GM23338 (cell line): ENCODE data around the gene TMEM174. TPM values are rescaled to one million over a fixed set of nuclear protein-coding genes. Genes with fewer than 3 reads are reported as not detected.

Experiments
- ATAC-seq: fragments of 200-7000 bp; cut with Tn5 transposase; 3 replicates; pipeline ENCODE4 v1.9.1; 2020
- DNase-seq: peaks from one replicate; pipeline ENCODE4 v3.0.0-alpha.2; 2015; ENCODE audit warnings: low spot score
- H2AFZ ChIP-seq: fragments of 200-600 bp; sonication (generic); 2 replicates; pipeline ENCODE4 v1.8.0; 2016; ENCODE audit warnings: antibody characterized with exemption, mild to moderate bottlenecking, moderate library complexity
- H3F3A ChIP-seq: fragments of 200-600 bp; sonication (generic); replicated peaks from 2 replicates; pipeline ENCODE4 v1.8.0; 2017; ENCODE audit warnings: antibody characterized with exemption, mixed run types, low read depth
- H3K27ac ChIP-seq: fragments of 200-600 bp; sonication (generic); 2 replicates; pipeline ENCODE4 v1.6.1; 2016; ENCODE audit warnings: low read depth
- H3K27me3 ChIP-seq: fragments of 200-600 bp; sonication (generic); 2 replicates; pipeline ENCODE4 v1.8.0; 2016; ENCODE audit warnings: mild to moderate bottlenecking, mixed run types, moderate library complexity; ENCODE audit not compliant: insufficient read depth
- H3K36me3 ChIP-seq: fragments of 200-600 bp; sonication (generic); 2 replicates; pipeline ENCODE4 v1.8.0; 2016; ENCODE audit warnings: mild to moderate bottlenecking; ENCODE audit not compliant: insufficient read depth
- H3K4me1 ChIP-seq: fragments of 200-600 bp; sonication (generic); 2 replicates; pipeline ENCODE4 v1.8.0; 2016; ENCODE audit warnings: mild to moderate bottlenecking, moderate library complexity; ENCODE audit not compliant: insufficient read depth
- H3K4me2 ChIP-seq: fragments of 200-600 bp; sonication (generic); 2 replicates; pipeline ENCODE4 v1.7.1; 2017; ENCODE audit warnings: mixed run types
- H3K4me3 ChIP-seq: fragments of 200-600 bp; sonication (generic); 2 replicates; pipeline ENCODE4 v1.6.1; 2016; ENCODE audit warnings: mixed run types
- H3K79me2 ChIP-seq: fragments of 200-600 bp; sonication (generic); replicated peaks from 2 replicates; pipeline ENCODE4 v1.8.0; 2017; ENCODE audit warnings: mild to moderate bottlenecking; ENCODE audit not compliant: insufficient read depth
- H3K9me2 ChIP-seq: fragments of 200-600 bp; sonication (generic); 2 replicates; pipeline ENCODE4 v1.8.0; 2017; ENCODE audit not compliant: insufficient read depth
- H4K20me1 ChIP-seq: fragments of 200-600 bp; sonication (generic); replicated peaks from 2 replicates; pipeline ENCODE4 v1.8.0; 2017; ENCODE audit warnings: mild to moderate bottlenecking; ENCODE audit not compliant: insufficient read depth
- H3K27ac Mint-ChIP-seq: 2 replicates; pipeline ENCODE4 v1.8.0; 2020; ENCODE audit warnings: inconsistent platforms, mild to moderate bottlenecking, moderate library complexity, mixed read lengths
- H3K27me3 Mint-ChIP-seq: 3 replicates; pipeline ENCODE4 v1.8.0; 2022; ENCODE audit warnings: low read depth, mild to moderate bottlenecking, moderate library complexity, mixed read lengths, inconsistent platforms; ENCODE audit not compliant: insufficient read depth, poor library complexity
- H3K36me3 Mint-ChIP-seq: 3 replicates; pipeline ENCODE4 v1.8.0; 2021; ENCODE audit warnings: low read depth, mild to moderate bottlenecking, inconsistent platforms, moderate library complexity, mixed read lengths
- H3K4me1 Mint-ChIP-seq: 3 replicates; pipeline ENCODE4 v1.8.0; 2020; ENCODE audit warnings: mild to moderate bottlenecking, inconsistent platforms, mixed read lengths
- H3K4me3 Mint-ChIP-seq: 3 replicates; pipeline ENCODE4 v1.8.0; 2021; ENCODE audit warnings: moderate library complexity, mild to moderate bottlenecking, inconsistent platforms, mixed read lengths
- H3K9me3 Mint-ChIP-seq: 3 replicates; pipeline ENCODE4 v1.8.0; 2020; ENCODE audit warnings: moderate library complexity, mild to moderate bottlenecking, inconsistent platforms, mixed read lengths
- CREB1 ChIP-seq: fragments of 250-450 bp; sonication (Bioruptor Pico); IDR thresholded peaks from 2 replicates; pipeline ENCODE4 v1.5.0; 2020; ENCODE audit warnings: low read depth, mild to moderate bottlenecking, moderate library complexity
- CTCF ChIP-seq, 2 experiments: fragments of 200-600 bp in 1 of 2; sonication (generic) in 1 of 2; conservative IDR thresholded peaks; 2 replicates each; pipeline versions ENCODE4 v1.5.1 to v1.6.1; 2016 to 2017; ENCODE audit warnings: antibody characterized with exemption in 2 of 2, low read depth in 2 of 2, mild to moderate bottlenecking in 2 of 2, moderate library complexity in 1 of 2
- ETS1 ChIP-seq: IDR thresholded peaks from 2 replicates; pipeline ENCODE4 v1.6.1; 2016; ENCODE audit warnings: antibody characterized with exemption
- EZH2 ChIP-seq: fragments of 200-600 bp; sonication (generic); IDR thresholded peaks from one replicate; pipeline ENCODE4 v1.8.0; 2017; ENCODE audit warnings: antibody characterized with exemption, mild to moderate bottlenecking, low read depth; ENCODE audit not compliant: unreplicated experiment
- EZH2phosphoT487 ChIP-seq: fragments of 200-600 bp; sonication (generic); IDR thresholded peaks from one replicate; pipeline ENCODE4 v1.8.1; 2018; ENCODE audit warnings: antibody characterized with exemption; ENCODE audit not compliant: unreplicated experiment
- NANOG ChIP-seq: IDR thresholded peaks from 2 replicates; pipeline ENCODE4 v1.6.1; 2016; ENCODE audit warnings: antibody characterized with exemption, borderline replicate concordance
- POLR2AphosphoS5 ChIP-seq: IDR thresholded peaks from 2 replicates; pipeline ENCODE4 v1.6.1; 2016; ENCODE audit warnings: antibody characterized with exemption, low read depth
- STAT1 ChIP-seq: IDR thresholded peaks from one replicate; pipeline ENCODE4 v1.6.1; 2016; ENCODE audit warnings: antibody characterized with exemption; ENCODE audit not compliant: unreplicated experiment
- ZNF331 ChIP-seq: fragments of 250-450 bp; sonication (Bioruptor Pico); IDR thresholded peaks from 2 replicates; pipeline ENCODE4 v1.5.0; 2020; ENCODE audit warnings: low read depth, mild to moderate bottlenecking, moderate library complexity
- ZNF462 ChIP-seq: fragments of 250-450 bp; sonication (Bioruptor Pico); IDR thresholded peaks from 2 replicates; pipeline ENCODE4 v1.5.0; 2020; ENCODE audit warnings: mild to moderate bottlenecking, moderate library complexity
- polyA plus RNA-seq: library from polyadenylated mRNA; unstranded; fragments of >200 nt; fragmentation: Nextera tagmentation; extraction: Ambion mirVana; gene quantifications from 2 replicates; pipeline ENCODE4 v1.2.1, GENCODE V29; 2016
- total RNA-seq: library from RNA; depleted of rRNA; stranded (reverse); fragments of >200 nt; shearing (Covaris generic); gene quantifications from 2 replicates; pipeline ENCODE4 v1.2.3, GENCODE V29; 2014

The TMEM174 gene
- total and polyA plus RNA-seq, 2 experiments from 2014 or later: not detected

- Histone ChIP-seq H3F3A (no peaks in the 10 kb centered on the region), H3K4me1 (peaks cover 14% of the 10 kb centered on the region), H3K9me2 (peaks cover 8% of the 10 kb centered on the region; the same call in 1 of the 2 replicates), H4K20me1 (no peaks in the 10 kb centered on the region), H3K79me2 (no peaks in the 10 kb centered on the region), H3K27ac (no peak overlapping the region), H3K36me3 (no peaks in the 10 kb centered on the region), H3K27me3 (no peaks in the 10 kb centered on the region), H2AFZ (no peak overlapping the region), H3K4me2 (no peak overlapping the region), H3K4me3 (no peak overlapping the region)
- Mint-ChIP-seq H3K27me3 (peaks cover 13% of the 10 kb centered on the region), H3K27ac (no peak overlapping the region), H3K4me3 (no peak overlapping the region), H3K9me3 (no peaks in the 10 kb centered on the region), H3K4me1 (peaks cover 19% of the 10 kb centered on the region), H3K36me3 (no peaks in the 10 kb centered on the region)
- DNase-seq: no peak
- TF ChIP-seq NANOG (no peak), ETS1 (no peak), EZH2 (no peak), ZNF331 (CRISPR knock-in tag) (no peak), EZH2phosphoT487 (no peak), STAT1 (no peak), POLR2AphosphoS5 (no peak), CTCF (conservative IDR thresholded peaks at IDR 0.05; ENCODE audit: low read depth in 2 of 2) (no peak)
- no peak for ATAC-seq
These were observed 19.4 kb downstream of the TMEM174 start for GRCh38 chr5:73192370-73192769.

GRCh38 chr5:73193592-73193991, 20.6 kb downstream of the TMEM174 start:
- Histone ChIP-seq H3K4me1 (peaks cover 14% of the 10 kb centered on the region), H3K27me3 (no peaks in the 10 kb centered on the region), H3F3A (no peaks in the 10 kb centered on the region), H3K9me2 (peaks cover 8% of the 10 kb centered on the region; the same call in 1 of the 2 replicates), H3K36me3 (no peaks in the 10 kb centered on the region), H3K4me2 (no peak overlapping the region), H4K20me1 (no peaks in the 10 kb centered on the region), H3K4me3 (no peak overlapping the region), H2AFZ (no peak overlapping the region), H3K79me2 (no peaks in the 10 kb centered on the region), H3K27ac (no peak overlapping the region)
- no peaks in the 10 kb centered on the region for H3K36me3 Mint-ChIP-seq
- H3K27ac Mint-ChIP-seq: no peak overlapping the region
- H3K27me3 Mint-ChIP-seq: peaks cover 13% of the 10 kb centered on the region
- H3K4me1 Mint-ChIP-seq: peaks cover 19% of the 10 kb centered on the region
- DNase-seq (no peak), ATAC-seq (no peak)
- H3K9me3 Mint-ChIP-seq: no peaks in the 10 kb centered on the region
- no peak overlapping the region for H3K4me3 Mint-ChIP-seq
- TF ChIP-seq NANOG: no peak
- no peak for TF ChIP-seq STAT1
- no peak for TF ChIP-seq EZH2
- TF ChIP-seq EZH2phosphoT487: no peak
- no peak for TF ChIP-seq ZNF331 (CRISPR knock-in tag)
- no peak for TF ChIP-seq ZNF462 (CRISPR knock-in tag)
- TF ChIP-seq CTCF (conservative IDR thresholded peaks at IDR 0.05; ENCODE audit: low read depth in 2 of 2): no peak
- no peak for TF ChIP-seq CREB1 (CRISPR knock-in tag)
